Activated CD8-positive, alpha-beta memory T cell treated with anti-CD3 and anti-CD28 coated beads for 36 hours (primary cell): ENCODE measurements around the gene SUPT16H. TPM values are rescaled to one million over a fixed set of nuclear protein-coding genes. Genes with fewer than 3 reads are reported as not detected.

Source experiments
- CTCF ChIA-PET: fragments of 350-600 bp; sonication (Branson Sonifier 250); formaldehyde crosslinking; loops from one replicate; lab custom pipeline; 2021; ENCODE audit warnings: antibody characterized with exemption; lab: Charles Lee
- POLR2A ChIA-PET: fragments of 350-600 bp; sonication (Branson Sonifier 250); formaldehyde crosslinking; loops from one replicate; lab custom pipeline; 2021; ENCODE audit warnings: antibody characterized with exemption; lab: Charles Lee
- total RNA-seq, 2 experiments: library from RNA; stranded (reverse); gene quantifications; one replicate each; pipeline ENCODE4 v1.2.3, GENCODE V29; 2021

Gene SUPT16H
- 100 to 1,000 TPM; 207 to 214 TPM for total RNA-seq

- ChIA-PET POLR2A (interaction anchor here (0.5 to 1.5 kb wide), 10 partner anchors 10 to 701 kb away, joined by 3 to 6 read pairs (median 4); partner anchors contain the start of gene CHD8), CTCF (no interaction called here)
Observed at GRCh38 chr14:21383848-21384493, at the start of gene SUPT16H. SUPT16H (minus strand) TSS chr14:21384019; CDS start chr14:21383927, 92 bp downstream.

- ChIA-PET CTCF (no interaction called here), POLR2A (no interaction called here)
Observed at GRCh38 chr14:21431126-21431525, 47.3 kb upstream of the SUPT16H start.

DNA sequence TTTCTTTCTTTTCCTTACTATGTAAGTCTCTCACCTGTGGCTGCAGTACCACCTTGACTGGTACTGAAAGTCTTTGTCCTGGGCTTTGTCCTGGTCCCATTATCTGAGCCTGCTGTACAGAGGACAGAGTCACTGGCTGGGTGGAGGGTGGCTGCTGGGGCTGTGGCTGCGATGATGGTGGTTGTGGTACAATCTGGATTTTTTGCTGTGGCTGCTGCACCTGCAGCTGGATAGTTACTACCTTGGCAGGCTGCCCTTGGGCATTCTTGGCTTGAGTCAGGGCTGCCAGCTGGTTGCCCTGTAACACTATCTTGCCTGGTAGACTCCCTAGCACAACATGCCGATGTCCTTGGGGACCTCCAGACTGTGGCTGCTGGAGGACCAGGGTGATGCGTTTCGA, 45.1 kb upstream of the SUPT16H start:
- CTCF ChIA-PET = no interaction called here

GRCh38 chr14:21426692-21427091, 42.9 kb upstream of the SUPT16H start:
- POLR2A ChIA-PET = no interaction called here
- CTCF ChIA-PET = interaction anchor here (1.0 kb wide), 1 partner anchor 11 kb away, joined by 4 read pairs; no protein-coding TSS in a partner anchor

More for the DNA sequence above, 45.1 kb upstream of the SUPT16H start:
- POLR2A ChIA-PET = no interaction called here

- CTCF ChIA-PET = no interaction called here
- POLR2A ChIA-PET = no interaction called here
Observed at GRCh38 chr14:21419528-21419927, 35.7 kb upstream of the SUPT16H start.

- CTCF ChIA-PET = interaction anchor here (0.6 to 0.9 kb wide), 2 partner anchors 71 to 143 kb away, joined by 3 to 4 read pairs; no protein-coding TSS in a partner anchor
- POLR2A ChIA-PET = no interaction called here
Observed at GRCh38 chr14:21415329-21415728, 31.5 kb upstream of the SUPT16H start.

GRCh38 chr14:21414137-21414631, 30.4 kb upstream of the SUPT16H start:
- CTCF ChIA-PET = interaction anchor here (1.0 kb wide), 1 partner anchor 63 kb away, joined by 3 read pairs; the partner anchor contains the start of genes RAB2B and TOX4
- POLR2A ChIA-PET = interaction anchor here (0.5 to 1.9 kb wide), 4 partner anchors 23 to 149 kb away, joined by 3 to 5 read pairs (median 4); no protein-coding TSS in a partner anchor

DNA sequence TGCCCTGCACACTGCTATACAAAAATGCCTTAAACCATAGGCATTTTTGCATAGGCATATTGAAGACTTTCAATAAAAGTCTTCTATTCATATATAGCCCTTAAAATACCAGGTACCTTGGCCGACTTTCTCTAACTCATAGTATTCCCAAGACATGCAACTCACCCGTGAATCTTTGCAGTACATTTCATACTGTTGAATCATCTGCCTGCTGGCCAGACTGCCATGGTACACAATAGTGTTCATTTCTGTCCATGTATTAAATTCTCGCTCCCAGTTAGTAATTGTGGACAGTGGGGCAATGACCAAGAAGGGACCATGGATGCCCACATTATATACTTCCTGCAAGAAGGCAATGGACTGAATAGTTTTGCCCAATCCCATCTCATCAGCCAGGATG, 24.3 kb upstream of the SUPT16H start:
- POLR2A ChIA-PET = no interaction called here
- CTCF ChIA-PET = no interaction called here

- ChIA-PET CTCF (no interaction called here), POLR2A (no interaction called here)
Observed at GRCh38 chr14:21406213-21406612, 22.4 kb upstream of the SUPT16H start.

DNA sequence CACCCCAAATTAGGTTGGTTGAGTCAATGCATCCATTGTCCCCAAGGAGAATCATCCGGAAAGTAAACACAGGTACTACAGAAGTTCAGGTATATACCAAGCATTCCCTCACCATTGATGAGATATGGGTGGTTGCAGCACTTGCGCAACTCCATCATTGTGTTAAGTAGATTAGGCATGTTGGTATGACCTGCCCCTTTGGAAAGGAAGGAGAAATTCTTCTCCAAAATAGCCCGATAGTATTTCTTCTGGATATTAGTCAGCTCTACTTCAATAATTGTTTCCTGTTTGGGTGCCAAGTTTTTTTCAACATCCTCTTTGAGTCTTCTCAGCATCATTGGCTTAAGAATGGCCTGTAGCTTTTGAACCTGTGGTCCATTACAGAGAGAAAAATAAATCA, 21.3 kb upstream of the SUPT16H start:
- ChIA-PET POLR2A (interaction anchor here (0.6 kb wide), 1 partner anchor 32 kb away, joined by 8 read pairs; no protein-coding TSS in a partner anchor), CTCF (interaction anchor here (1.3 kb wide), 1 partner anchor 12 kb away, joined by 3 read pairs; no protein-coding TSS in a partner anchor)

- POLR2A ChIA-PET = no interaction called here
- CTCF ChIA-PET = no interaction called here
Observed at GRCh38 chr14:21399311-21399870, 15.6 kb upstream of the SUPT16H start.

GRCh38 chr14:21398901-21399300, 15.1 kb upstream of the SUPT16H start:
- ChIA-PET POLR2A (no interaction called here), CTCF (no interaction called here)

DNA sequence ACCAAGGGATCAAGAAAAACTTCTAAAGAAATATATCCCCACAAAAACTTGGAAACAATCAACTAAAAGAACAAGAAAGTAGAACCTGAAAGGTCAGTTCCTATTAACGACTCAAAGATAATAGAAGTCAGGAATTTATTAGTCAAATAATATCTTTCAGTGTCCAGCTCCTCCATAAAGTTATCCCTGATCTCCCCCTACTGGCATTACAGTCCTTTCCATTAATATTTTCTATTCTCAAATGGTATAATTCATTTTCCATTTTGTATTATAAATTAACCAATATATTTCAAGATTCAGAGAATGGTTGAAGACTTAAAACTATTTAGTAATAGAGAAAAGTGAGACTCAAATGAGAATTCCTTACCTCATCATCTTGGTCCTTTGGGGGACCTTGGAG, 11.6 kb upstream of the SUPT16H start:
- ChIA-PET POLR2A (no interaction called here), CTCF (interaction anchor here (0.6 kb wide), 1 partner anchor 215 kb away, joined by 7 read pairs; no protein-coding TSS in a partner anchor)

DNA sequence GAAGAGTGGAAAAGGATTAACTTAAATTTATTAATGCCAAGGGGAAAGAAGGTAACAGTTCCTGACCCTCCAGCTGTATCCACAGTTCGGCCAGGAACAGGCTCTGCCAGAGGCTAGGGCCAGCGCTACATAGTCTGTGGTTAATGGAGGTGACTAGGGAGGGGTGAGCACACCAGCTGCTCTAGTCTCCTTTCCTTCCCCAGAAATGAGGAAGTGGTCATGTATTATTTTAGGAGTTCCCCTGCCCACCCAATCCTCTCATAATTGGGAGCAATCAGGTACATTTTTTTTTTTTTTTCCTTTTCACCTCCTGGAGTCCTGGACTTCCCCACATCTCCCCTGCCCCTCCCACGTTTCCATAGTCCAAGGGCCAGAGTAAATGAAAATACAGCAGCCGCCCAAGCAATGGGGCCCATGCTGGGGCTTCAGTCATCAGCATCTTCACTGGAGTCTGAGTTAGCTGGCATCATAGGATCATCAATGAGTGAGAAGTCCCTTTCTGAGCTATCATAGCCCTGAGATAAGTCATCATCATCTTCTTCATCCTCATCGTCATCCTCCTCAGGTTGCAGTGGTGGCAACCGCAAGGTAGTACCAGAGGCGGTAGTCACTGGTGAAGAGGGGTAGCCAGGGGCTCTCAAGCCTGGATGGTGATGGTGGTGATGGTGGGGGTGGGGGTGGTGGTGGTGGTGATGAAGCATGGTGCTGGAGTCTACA, 1.5 kb upstream of the SUPT16H start:
- CTCF ChIA-PET = no interaction called here
- POLR2A ChIA-PET = interaction anchor here (1.2 to 1.5 kb wide), 2 partner anchors 28 to 92 kb away, joined by 3 to 5 read pairs; no protein-coding TSS in a partner anchor

DNA sequence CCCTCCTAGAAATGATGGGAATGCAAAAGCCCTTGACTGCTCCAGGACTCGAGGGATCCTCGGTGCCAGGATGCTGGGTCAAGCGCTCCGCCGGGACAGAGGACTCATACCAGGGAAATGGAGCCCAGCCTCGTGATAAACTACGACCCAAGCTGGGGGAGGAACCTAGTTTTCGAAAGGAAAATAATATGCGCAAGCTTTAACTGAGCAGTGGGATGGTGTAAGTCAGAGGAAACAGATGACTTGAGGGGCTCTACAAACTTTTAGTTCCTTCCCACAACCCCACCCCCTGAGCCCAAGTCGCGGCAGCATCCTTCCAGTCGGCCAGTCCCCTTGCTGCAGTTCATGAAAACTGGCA, 654 bp upstream of the SUPT16H start:
- ChIA-PET POLR2A (interaction anchor here (0.5 to 1.5 kb wide), 10 partner anchors 10 to 701 kb away, joined by 3 to 6 read pairs (median 4); partner anchors contain the start of gene CHD8), CTCF (no interaction called here)

- ChIA-PET CTCF (interaction anchor here (0.9 to 1.0 kb wide), 3 partner anchors 153 to 174 kb away, joined by 3 read pairs; no protein-coding TSS in a partner anchor), POLR2A (interaction anchor here (0.5 to 1.6 kb wide), 3 partner anchors 66 to 636 kb away, joined by 5 to 7 read pairs (median 6); no protein-coding TSS in a partner anchor)
Observed at GRCh38 chr14:21382886-21383847, 652 bp downstream of the SUPT16H start.

DNA sequence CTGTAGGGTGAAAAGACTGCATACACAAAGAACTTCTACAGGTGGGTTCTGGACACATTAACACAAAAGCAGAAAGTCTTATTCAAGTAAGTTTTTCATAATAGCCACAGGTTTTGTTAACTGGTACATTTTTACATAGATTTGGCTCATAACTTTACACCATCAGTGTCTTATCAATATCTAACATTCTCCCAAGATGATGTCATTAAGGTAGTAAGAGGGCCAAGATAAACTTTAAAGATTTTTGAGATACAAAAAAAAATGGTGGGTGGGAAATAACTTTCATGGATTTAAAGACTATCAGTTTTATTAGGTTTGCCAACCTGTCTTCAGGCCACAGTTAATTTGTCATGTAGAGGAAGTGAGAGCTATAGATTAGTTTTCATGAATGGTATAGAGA, 1.7 kb downstream of the SUPT16H start:
- POLR2A ChIA-PET = interaction anchor here (1.6 kb wide), 1 partner anchor 117 kb away, joined by 7 read pairs; no protein-coding TSS in a partner anchor
- CTCF ChIA-PET = interaction anchor here (0.5 kb wide), 1 partner anchor 68 kb away, joined by 3 read pairs; no protein-coding TSS in a partner anchor

- POLR2A ChIA-PET = interaction anchor here (0.6 kb wide), 1 partner anchor 20 kb away, joined by 3 read pairs; no protein-coding TSS in a partner anchor
- CTCF ChIA-PET = no interaction called here
Observed at GRCh38 chr14:21379338-21379737, 4.5 kb downstream of the SUPT16H start.
